Upper lobe of left lung (tissue), 6 donors: ENCODE data around the gene MTERF1. TPM values are rescaled to one million over a fixed set of nuclear protein-coding genes. Genes with fewer than 3 reads are reported as not detected.
A peak's percentile ranks its signal among the peaks of the same experiment; 100 is the strongest.
"Not testable (repeated sequence)": the region's sequence is repeated elsewhere in the genome, so short reads cannot be mapped to it uniquely, and the experiment has no call there.

Source experiments
- ATAC-seq, 2 donors: fragments of 200-7000 bp; cut with Tn5 transposase; one replicate each; pipeline ENCODE4 v1.9.1; 2022; ENCODE audit warnings: mild to moderate bottlenecking in 2 of 2, moderate library complexity in 2 of 2; ENCODE audit not compliant: low FRiP score in 2 of 2
- DNase-seq, 2 donors: peaks; one replicate each; pipeline ENCODE4 v3.0.0-alpha.2; 2019 to 2020
- H3K27ac ChIP-seq, 4 donors: fragments of 200-600 bp; sonication (generic); one replicate each; pipeline ENCODE4 v1.5.1; 2016 to 2019
- H3K27me3 ChIP-seq, 4 donors: fragments of 200-600 bp; sonication (generic); one replicate each; pipeline ENCODE4 v1.5.1; 2017 to 2019
- H3K36me3 ChIP-seq, 4 donors: fragments of 200-600 bp; sonication (generic); one replicate each; pipeline ENCODE4 v1.5.1; 2016 to 2019
- H3K4me1 ChIP-seq, 4 donors: fragments of 200-600 bp; sonication (generic); one replicate each; pipeline ENCODE4 v1.5.1; 2018 to 2019
- H3K4me3 ChIP-seq, 4 donors: fragments of 200-600 bp; sonication (generic); one replicate each; pipeline ENCODE4 v1.5.1; 2017 to 2019; ENCODE audit warnings: mild to moderate bottlenecking in 2 of 4, moderate library complexity in 1 of 4
- H3K9me3 ChIP-seq, 4 donors: fragments of 200-600 bp; sonication (generic); one replicate each; pipeline ENCODE4 v1.5.1; 2018 to 2019
- CTCF ChIP-seq, 6 experiments: fragments of 450-650 bp in 4 of 6; fragments of 200-600 bp in 2 of 6; sonication (generic) in 2 of 6; IDR thresholded peaks; one replicate each; pipeline ENCODE4 v1.5.1; 2016 to 2019; ENCODE audit warnings: antibody characterized with exemption in 6 of 6
- EP300 ChIP-seq, 4 donors: sonication (generic); formaldehyde crosslinking; IDR thresholded peaks; one replicate each; pipeline ENCODE4 v1.5.1; 2017; ENCODE audit warnings: antibody characterized with exemption in 4 of 4, control low read depth in 2 of 4
- POLR2A ChIP-seq, 4 donors: fragments of 450-650 bp; IDR thresholded peaks; one replicate each; pipeline ENCODE4 v1.5.1; 2016 to 2017; ENCODE audit warnings: antibody characterized with exemption in 4 of 4, mild to moderate bottlenecking in 2 of 4
- POLR2AphosphoS5 ChIP-seq, 2 donors: sonication (generic); formaldehyde crosslinking; IDR thresholded peaks; one replicate each; pipeline ENCODE4 v1.5.1; 2017; ENCODE audit warnings: antibody characterized with exemption in 2 of 2
- WGBS, 2 donors: methylation state at CpG; one replicate each; pipeline ENCODE4 v1.1.5; 2017 to 2018; 5-methylcytosine and 5-hydroxymethylcytosine counted together
- total RNA-seq, 6 donors: library from RNA; depleted of rRNA in 4 of 6; stranded (reverse); fragments of >200 nt in 4 of 6; gene quantifications; one replicate each; pipeline versions ENCODE4 v1.1.0 to v1.2.1, GENCODE V29; 2016 to 2021
- donor health status: DM: no; HTN: no; CAD: no; lungs with moderate emphysema.
- donor health status: DM: no; HTN: yes; CAD: no; lungs with severe emphysema.

The MTERF1 gene
- total RNA-seq, 6 donors from 2014 or later: 7.7 to 10.0 (median 8.8) TPM

- DNase-seq: no peak
- no peak for ATAC-seq
- Histone ChIP-seq H3K9me3 (no peaks in the 10 kb centered on the region), H3K27ac (no peak overlapping the region), H3K36me3 (peaks cover 0 to 16% (median 5%) of the 10 kb centered on the region in 4 donors), H3K4me3 (no peak overlapping the region), H3K4me1 (no peaks in the 10 kb centered on the region), H3K27me3 (no peaks in the 10 kb centered on the region)
- 92 to 93% methylated on average over 1 of the region's 1 CpG for WGBS, 2 donors
- TF ChIP-seq CTCF (IDR thresholded peaks at IDR 0.05) (no peak), EP300 (IDR thresholded peaks at IDR 0.05) (no peak), POLR2A (IDR thresholded peaks at IDR 0.05) (no peak), POLR2AphosphoS5 (IDR thresholded peaks at IDR 0.05) (no peak)
These were observed 10.8 kb downstream of the MTERF1 start for GRCh38 chr7:91869661-91870060.

- TF ChIP-seq CTCF (IDR thresholded peaks at IDR 0.05): no peak
- no peak for TF ChIP-seq POLR2AphosphoS5 (IDR thresholded peaks at IDR 0.05)
- no peak for TF ChIP-seq EP300 (IDR thresholded peaks at IDR 0.05)
- no peak for TF ChIP-seq POLR2A (IDR thresholded peaks at IDR 0.05)
- Histone ChIP-seq H3K27me3 (no peaks in the 10 kb centered on the region), H3K9me3 (no peaks in the 10 kb centered on the region), H3K36me3 (no peaks in the 10 kb centered on the region), H3K4me1 (no peaks in the 10 kb centered on the region), H3K4me3 (no peak overlapping the region), H3K27ac (no peak overlapping the region)
- 33 to 38% methylated on average over 2 of the region's 2 CpGs for WGBS, 2 donors
- no peak for DNase-seq
- ATAC-seq: no peak
These were observed 13.8 kb downstream of the MTERF1 start for GRCh38 chr7:91866599-91867148.

GRCh38 chr7:91865511-91865910, 15.0 kb downstream of the MTERF1 start:
- DNase-seq (no peak), ATAC-seq (no peak)
- no peaks in the 10 kb centered on the region for H3K4me1 ChIP-seq
- no peaks in the 10 kb centered on the region for H3K27me3 ChIP-seq
- no peaks in the 10 kb centered on the region for H3K9me3 ChIP-seq
- H3K27ac ChIP-seq: no peak overlapping the region
- WGBS, 2 donors: 86 to 88% methylated on average over 2 of the region's 2 CpGs
- no peak overlapping the region for H3K4me3 ChIP-seq
- H3K36me3 ChIP-seq: no peaks in the 10 kb centered on the region
- TF ChIP-seq EP300 (IDR thresholded peaks at IDR 0.05): no peak
- no peak for TF ChIP-seq POLR2A (IDR thresholded peaks at IDR 0.05)

GRCh38 chr7:91864604-91865003, 15.9 kb downstream of the MTERF1 start:
- not testable (repeated sequence) for H3K27me3 ChIP-seq, H3K4me3 ChIP-seq, ATAC-seq, DNase-seq, H3K36me3 ChIP-seq, H3K27ac ChIP-seq, H3K9me3 ChIP-seq, H3K4me1 ChIP-seq

- H3K27ac ChIP-seq: no peak overlapping the region
- WGBS, 2 donors: 99 to 100% methylated on average over 5 to 6 of the region's 6 CpGs
- H3K36me3 ChIP-seq: no peaks in the 10 kb centered on the region
- DNase-seq: no peak
- no peak for ATAC-seq
- no peaks in the 10 kb centered on the region for H3K9me3 ChIP-seq
- H3K27me3 ChIP-seq: no peaks in the 10 kb centered on the region
- no peaks in the 10 kb centered on the region for H3K4me1 ChIP-seq
- H3K4me3 ChIP-seq: no peak overlapping the region
- TF ChIP-seq EP300 (IDR thresholded peaks at IDR 0.05) (no peak), POLR2A (IDR thresholded peaks at IDR 0.05) (no peak), CTCF (IDR thresholded peaks at IDR 0.05) (no peak), POLR2AphosphoS5 (IDR thresholded peaks at IDR 0.05) (no peak)
These were observed 16.4 kb downstream of the MTERF1 start for GRCh38 chr7:91864070-91864469.

- H3K36me3 ChIP-seq: no peaks in the 10 kb centered on the region
- no peak overlapping the region for H3K27ac ChIP-seq
- ATAC-seq (peak; percentile 17 to 26), DNase-seq (no peak)
- TF ChIP-seq CTCF (IDR thresholded peaks at IDR 0.05) (peak in 3 of 6 experiments; percentile 11 to 26 (median 16)), EP300 (IDR thresholded peaks at IDR 0.05) (no peak)
- no peaks in the 10 kb centered on the region for H3K27me3 ChIP-seq
- no peaks in the 10 kb centered on the region for H3K4me1 ChIP-seq
- H3K9me3 ChIP-seq: peaks cover 0 to 5% (median 2%) of the 10 kb centered on the region in 4 donors
- no peak overlapping the region for H3K4me3 ChIP-seq
These were observed 28.2 kb downstream of the MTERF1 start for GRCh38 chr7:91852263-91852741.
